Peyer's patch (tissue), 4 donors: ENCODE measurements around the gene RREB1. TPM values are rescaled to one million over a fixed set of nuclear protein-coding genes. Genes with fewer than 3 reads are reported as not detected.

Experiments used
- DNase-seq, 3 donors: peaks; one replicate each; pipeline ENCODE4 v3.0.0-alpha.2; 2017 to 2019
- H3K27ac ChIP-seq, 4 donors: fragments of 200-600 bp; sonication (generic); one replicate each; pipeline ENCODE4 v1.5.1; 2016 to 2019
- H3K27me3 ChIP-seq, 2 donors: fragments of 200-600 bp; sonication (generic); one replicate each; pipeline ENCODE4 v1.5.1; 2019
- H3K36me3 ChIP-seq, 3 donors: fragments of 200-600 bp; sonication (generic); one replicate each; pipeline ENCODE4 v1.5.1; 2016 to 2019
- H3K4me1 ChIP-seq, 4 donors: fragments of 200-600 bp; sonication (generic); one replicate each; pipeline ENCODE4 v1.5.1; 2016 to 2019
- H3K4me3 ChIP-seq, 4 donors: fragments of 200-600 bp; sonication (generic); 1 replicate in 3 of 4; 2 replicates in 1 of 4; pipeline ENCODE4 v1.5.1; 2016 to 2019; ENCODE audit warnings: mild to moderate bottlenecking in 1 of 4
- H3K9me3 ChIP-seq, 4 donors: fragments of 200-600 bp; sonication (generic); one replicate each; pipeline ENCODE4 v1.5.1; 2016 to 2019; ENCODE audit warnings: mild to moderate bottlenecking in 1 of 4
- CTCF ChIP-seq, 6 experiments: fragments of 450-650 bp in 4 of 6; fragments of 200-600 bp in 2 of 6; sonication (generic) in 1 of 6; IDR thresholded peaks; one replicate each; pipeline ENCODE4 v1.5.1; 2017 to 2019; ENCODE audit warnings: antibody characterized with exemption in 6 of 6, mild to moderate bottlenecking in 3 of 6, moderate library complexity in 1 of 6
- POLR2A ChIP-seq, 2 donors: fragments of 450-650 bp; IDR thresholded peaks; one replicate each; pipeline ENCODE4 v1.5.1; 2017; ENCODE audit warnings: antibody characterized with exemption in 2 of 2, mild to moderate bottlenecking in 2 of 2, moderate library complexity in 2 of 2
- total RNA-seq, 4 donors: library from RNA; depleted of rRNA; stranded (reverse); fragments of >200 nt; gene quantifications; one replicate each; pipeline ENCODE4 v1.1.0, GENCODE V29; 2016

Gene RREB1
- total RNA-seq, 4 donors from 2014 or later: 65.0 to 118 (median 113) TPM

- H3K4me3 ChIP-seq: no peak overlapping the region
- TF ChIP-seq CTCF (IDR thresholded peaks at IDR 0.05) (no peak), POLR2A (IDR thresholded peaks at IDR 0.05) (no peak)
- no peaks in the 10 kb centered on the region for H3K27me3 ChIP-seq
- peaks cover 4 to 81% (median 19%) of the 10 kb centered on the region in 4 donors for H3K4me1 ChIP-seq
- H3K27ac ChIP-seq: peak overlapping the region in 3 of 4 donors; percentile 12 to 68 (median 51)
- no peak for DNase-seq
- H3K36me3 ChIP-seq: no peaks in the 10 kb centered on the region
- no peaks in the 10 kb centered on the region for H3K9me3 ChIP-seq
Observed at GRCh38 chr6:7165890-7166267, 58.1 kb downstream of the RREB1 start.

GRCh38 chr6:7166410-7167293 lies 58.9 kb downstream of the RREB1 start:
- Histone ChIP-seq H3K27me3 (no peaks in the 10 kb centered on the region), H3K4me3 (no peak overlapping the region), H3K36me3 (no peaks in the 10 kb centered on the region), H3K9me3 (no peaks in the 10 kb centered on the region), H3K4me1 (peaks cover 4 to 81% (median 22%) of the 10 kb centered on the region in 4 donors), H3K27ac (peak overlapping the region; percentile 12 to 68 (median 44))
- DNase-seq: no peak
- TF ChIP-seq CTCF (IDR thresholded peaks at IDR 0.05): no peak
- no peak for TF ChIP-seq POLR2A (IDR thresholded peaks at IDR 0.05)

- Histone ChIP-seq H3K9me3 (no peaks in the 10 kb centered on the region), H3K4me3 (no peak overlapping the region), H3K36me3 (no peaks in the 10 kb centered on the region), H3K4me1 (peaks cover 4 to 68% (median 23%) of the 10 kb centered on the region in 4 donors), H3K27ac (peak overlapping the region in 2 of 4 donors; percentile 60 to 82), H3K27me3 (no peaks in the 10 kb centered on the region)
- TF ChIP-seq POLR2A (IDR thresholded peaks at IDR 0.05): no peak
- no peak for TF ChIP-seq CTCF (IDR thresholded peaks at IDR 0.05)
- no peak for DNase-seq
Observed at GRCh38 chr6:7169296-7169721, 61.5 kb downstream of the RREB1 start.

- no peak for DNase-seq
- Histone ChIP-seq H3K36me3 (no peaks in the 10 kb centered on the region), H3K27me3 (no peaks in the 10 kb centered on the region), H3K4me1 (peaks cover 4 to 59% (median 20%) of the 10 kb centered on the region in 4 donors), H3K9me3 (no peaks in the 10 kb centered on the region), H3K27ac (peak overlapping the region in 2 of 4 donors; percentile 60 to 82), H3K4me3 (no peak overlapping the region)
- TF ChIP-seq CTCF (IDR thresholded peaks at IDR 0.05) (no peak), POLR2A (IDR thresholded peaks at IDR 0.05) (no peak)
Observed at GRCh38 chr6:7170117-7170732, 62.5 kb downstream of the RREB1 start.

- peak overlapping the region in 2 of 4 donors; percentile 60 to 82 for H3K27ac ChIP-seq
- no peaks in the 10 kb centered on the region for H3K36me3 ChIP-seq
- peaks cover 4 to 50% (median 18%) of the 10 kb centered on the region in 4 donors for H3K4me1 ChIP-seq
- H3K9me3 ChIP-seq: no peaks in the 10 kb centered on the region
- peak in 2 of 3 donors; percentile 80 to 82 for DNase-seq
- H3K4me3 ChIP-seq: peak overlapping the region in 1 of 4 donors; percentile 17
- TF ChIP-seq POLR2A (IDR thresholded peaks at IDR 0.05): no peak
- no peak for TF ChIP-seq CTCF (IDR thresholded peaks at IDR 0.05)
- H3K27me3 ChIP-seq: no peaks in the 10 kb centered on the region
Observed at GRCh38 chr6:7171119-7171518, 63.4 kb downstream of the RREB1 start.
